Neural cell (in vitro differentiated cells): ENCODE results near the gene TAF11. TPM values are rescaled to one million over a fixed set of nuclear protein-coding genes. Genes with fewer than 3 reads are reported as not detected.

ENCODE experiments used
- H2AFZ ChIP-seq: fragments of 200-600, 300-800 bp; sonication (generic), shearing (Covaris generic); 2 replicates; pipeline ENCODE4 v1.6.0; 2014; ENCODE audit warnings: low read depth, mild to moderate bottlenecking, antibody characterized with exemption, low read length, moderate library complexity
- H3F3A ChIP-seq: fragments of 200-600 bp; shearing (Covaris generic); 2 replicates; pipeline ENCODE4 v1.6.1; 2016; ENCODE audit warnings: mild to moderate bottlenecking, moderate library complexity, mixed read lengths, antibody characterized with exemption, low read length; ENCODE audit not compliant: insufficient read depth, poor library complexity, severe bottlenecking
- H3K27ac ChIP-seq: fragments of 200-600, 300-800 bp; sonication (generic), shearing (Covaris generic); 2 replicates; pipeline ENCODE4 v1.5.1; 2014; ENCODE audit warnings: mild to moderate bottlenecking, low read length, moderate library complexity
- H3K27me3 ChIP-seq: fragments of 300-800, 200-600 bp; sonication (generic), shearing (Covaris generic); 2 replicates; pipeline ENCODE4 v1.6.0; 2014; ENCODE audit warnings: mild to moderate bottlenecking, low read depth, low read length, moderate library complexity; ENCODE audit not compliant: insufficient read depth
- H3K36me3 ChIP-seq: fragments of 300-800, 200-600 bp; sonication (generic), shearing (Covaris generic); 2 replicates; pipeline ENCODE4 v1.5.1; 2014; ENCODE audit warnings: mild to moderate bottlenecking, antibody characterized with exemption, low read length, moderate library complexity; ENCODE audit not compliant: insufficient read depth
- H3K4me2 ChIP-seq: fragments of 300-800, 200-600 bp; sonication (generic), shearing (Covaris generic); 2 replicates; pipeline ENCODE4 v1.6.0; 2014; ENCODE audit warnings: mild to moderate bottlenecking, low read length
- H3K4me3 ChIP-seq: fragments of 300-800, 200-600 bp; sonication (generic), shearing (Covaris generic); 2 replicates; pipeline ENCODE4 v1.5.1; 2014; ENCODE audit warnings: mild to moderate bottlenecking, low read length, moderate library complexity
- H3K79me2 ChIP-seq: fragments of 200-600 bp; shearing (Covaris generic); replicated peaks from 2 replicates; pipeline ENCODE4 v1.6.0; 2014; ENCODE audit warnings: mild to moderate bottlenecking, low read length, moderate library complexity; ENCODE audit not compliant: insufficient read depth
- H3K9ac ChIP-seq: fragments of 300-800, 200-600 bp; sonication (generic), shearing (Covaris generic); 2 replicates; pipeline ENCODE4 v1.6.1; 2016; ENCODE audit warnings: mild to moderate bottlenecking, low read length, mixed read lengths
- H3K9me2 ChIP-seq: fragments of 200-600 bp; shearing (Covaris generic); 2 replicates; pipeline ENCODE4 v1.6.1; 2016; ENCODE audit warnings: mild to moderate bottlenecking, low read length, mixed read lengths; ENCODE audit not compliant: insufficient read depth
- H3K9me3 ChIP-seq: fragments of 200-600, 300-800 bp; sonication (generic), shearing (Covaris generic); 2 replicates; pipeline ENCODE4 v1.6.1; 2016; ENCODE audit warnings: mild to moderate bottlenecking, mixed run types, low read length, moderate library complexity, mixed read lengths
- H4K20me1 ChIP-seq: fragments of 200-600 bp; shearing (Covaris generic); 2 replicates; pipeline ENCODE4 v1.6.1; 2016; ENCODE audit warnings: mild to moderate bottlenecking, mixed run types; ENCODE audit not compliant: insufficient read depth
- EP300 ChIP-seq: fragments of 450-650 bp; conservative IDR thresholded peaks from 2 replicates; pipeline ENCODE4 v1.6.1; 2014; ENCODE audit warnings: antibody characterized with exemption, mild to moderate bottlenecking, moderate library complexity; ENCODE audit not compliant: poor library complexity, severe bottlenecking
- EZH2 ChIP-seq: fragments of 200-600, 300-800 bp; shearing (Covaris generic), sonication (generic); IDR thresholded peaks from 2 replicates; pipeline ENCODE4 v1.6.1; 2014; ENCODE audit warnings: antibody characterized with exemption, low read length, borderline replicate concordance, mild to moderate bottlenecking; ENCODE audit not compliant: insufficient read depth, poor library complexity, severe bottlenecking
- MXI1 ChIP-seq: fragments of 450-650 bp; conservative IDR thresholded peaks from 2 replicates; pipeline ENCODE4 v1.6.1; 2014; ENCODE audit warnings: antibody characterized with exemption, mild to moderate bottlenecking; ENCODE audit not compliant: poor library complexity, severe bottlenecking
- POLR2AphosphoS5 ChIP-seq: IDR thresholded peaks from 2 replicates; pipeline ENCODE4 v1.6.1; 2012
- RAD21 ChIP-seq: fragments of 450-650 bp; conservative IDR thresholded peaks from 2 replicates; pipeline ENCODE4 v1.6.1; 2014; ENCODE audit warnings: antibody characterized with exemption, mild to moderate bottlenecking, moderate library complexity
- SMC3 ChIP-seq: fragments of 450-650 bp; conservative IDR thresholded peaks from 2 replicates; pipeline ENCODE4 v1.6.1; 2014; ENCODE audit warnings: antibody characterized with exemption, mild to moderate bottlenecking, moderate library complexity; ENCODE audit not compliant: poor library complexity
- TAF1 ChIP-seq: IDR thresholded peaks from 2 replicates; pipeline ENCODE4 v1.6.1; 2012; ENCODE audit warnings: low read depth
- polyA plus RNA-seq: library from polyadenylated mRNA; depleted of rRNA; stranded (reverse); fragments of >200 nt; gene quantifications from 2 replicates; pipeline ENCODE4 v1.2.3, GENCODE V29; 2014
- TF ChIP-seq, protein P1 (sequence below): IDR thresholded peaks from 2 replicates; pipeline ENCODE4 v1.6.1; 2012; ENCODE audit warnings: borderline replicate concordance
- TF ChIP-seq, protein P2 (sequence below): fragments of 450-650 bp; IDR thresholded peaks from 2 replicates; pipeline ENCODE4 v1.5.1; 2014; ENCODE audit warnings: antibody characterized with exemption, mild to moderate bottlenecking, moderate library complexity; ENCODE audit not compliant: poor library complexity, severe bottlenecking

The TAF11 gene
- polyA plus RNA-seq, 1 donor from 2014 or later = 115 TPM

GRCh38 chr6:34858681-34859080, 29.2 kb downstream of the TAF11 start:
- Histone ChIP-seq H3F3A (no peaks in the 10 kb centered on the region), H3K27me3 (no peaks in the 10 kb centered on the region), H4K20me1 (no peaks in the 10 kb centered on the region), H3K9ac (no peak overlapping the region), H3K9me2 (no peaks in the 10 kb centered on the region), H3K36me3 (no peaks in the 10 kb centered on the region), H3K9me3 (no peaks in the 10 kb centered on the region), H3K4me2 (no peak overlapping the region), H3K4me3 (no peak overlapping the region), H3K27ac (no peak overlapping the region), H3K79me2 (no peaks in the 10 kb centered on the region), H2AFZ (no peak overlapping the region)
- TF ChIP-seq EP300 (no peak), MXI1 (no peak), TAF1 (no peak), SMC3 (no peak), POLR2AphosphoS5 (no peak), RAD21 (no peak), EZH2 (no peak)
- TF ChIP-seq, protein P1, sequence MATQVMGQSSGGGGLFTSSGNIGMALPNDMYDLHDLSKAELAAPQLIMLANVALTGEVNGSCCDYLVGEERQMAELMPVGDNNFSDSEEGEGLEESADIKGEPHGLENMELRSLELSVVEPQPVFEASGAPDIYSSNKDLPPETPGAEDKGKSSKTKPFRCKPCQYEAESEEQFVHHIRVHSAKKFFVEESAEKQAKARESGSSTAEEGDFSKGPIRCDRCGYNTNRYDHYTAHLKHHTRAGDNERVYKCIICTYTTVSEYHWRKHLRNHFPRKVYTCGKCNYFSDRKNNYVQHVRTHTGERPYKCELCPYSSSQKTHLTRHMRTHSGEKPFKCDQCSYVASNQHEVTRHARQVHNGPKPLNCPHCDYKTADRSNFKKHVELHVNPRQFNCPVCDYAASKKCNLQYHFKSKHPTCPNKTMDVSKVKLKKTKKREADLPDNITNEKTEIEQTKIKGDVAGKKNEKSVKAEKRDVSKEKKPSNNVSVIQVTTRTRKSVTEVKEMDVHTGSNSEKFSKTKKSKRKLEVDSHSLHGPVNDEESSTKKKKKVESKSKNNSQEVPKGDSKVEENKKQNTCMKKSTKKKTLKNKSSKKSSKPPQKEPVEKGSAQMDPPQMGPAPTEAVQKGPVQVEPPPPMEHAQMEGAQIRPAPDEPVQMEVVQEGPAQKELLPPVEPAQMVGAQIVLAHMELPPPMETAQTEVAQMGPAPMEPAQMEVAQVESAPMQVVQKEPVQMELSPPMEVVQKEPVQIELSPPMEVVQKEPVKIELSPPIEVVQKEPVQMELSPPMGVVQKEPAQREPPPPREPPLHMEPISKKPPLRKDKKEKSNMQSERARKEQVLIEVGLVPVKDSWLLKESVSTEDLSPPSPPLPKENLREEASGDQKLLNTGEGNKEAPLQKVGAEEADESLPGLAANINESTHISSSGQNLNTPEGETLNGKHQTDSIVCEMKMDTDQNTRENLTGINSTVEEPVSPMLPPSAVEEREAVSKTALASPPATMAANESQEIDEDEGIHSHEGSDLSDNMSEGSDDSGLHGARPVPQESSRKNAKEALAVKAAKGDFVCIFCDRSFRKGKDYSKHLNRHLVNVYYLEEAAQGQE = no peak
- TF ChIP-seq, protein P2, sequence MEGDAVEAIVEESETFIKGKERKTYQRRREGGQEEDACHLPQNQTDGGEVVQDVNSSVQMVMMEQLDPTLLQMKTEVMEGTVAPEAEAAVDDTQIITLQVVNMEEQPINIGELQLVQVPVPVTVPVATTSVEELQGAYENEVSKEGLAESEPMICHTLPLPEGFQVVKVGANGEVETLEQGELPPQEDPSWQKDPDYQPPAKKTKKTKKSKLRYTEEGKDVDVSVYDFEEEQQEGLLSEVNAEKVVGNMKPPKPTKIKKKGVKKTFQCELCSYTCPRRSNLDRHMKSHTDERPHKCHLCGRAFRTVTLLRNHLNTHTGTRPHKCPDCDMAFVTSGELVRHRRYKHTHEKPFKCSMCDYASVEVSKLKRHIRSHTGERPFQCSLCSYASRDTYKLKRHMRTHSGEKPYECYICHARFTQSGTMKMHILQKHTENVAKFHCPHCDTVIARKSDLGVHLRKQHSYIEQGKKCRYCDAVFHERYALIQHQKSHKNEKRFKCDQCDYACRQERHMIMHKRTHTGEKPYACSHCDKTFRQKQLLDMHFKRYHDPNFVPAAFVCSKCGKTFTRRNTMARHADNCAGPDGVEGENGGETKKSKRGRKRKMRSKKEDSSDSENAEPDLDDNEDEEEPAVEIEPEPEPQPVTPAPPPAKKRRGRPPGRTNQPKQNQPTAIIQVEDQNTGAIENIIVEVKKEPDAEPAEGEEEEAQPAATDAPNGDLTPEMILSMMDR = no peak

GRCh38 chr6:34855463-34855862, 32.4 kb downstream of the TAF11 start:
- no peaks in the 10 kb centered on the region for H3K36me3 ChIP-seq
- no peak overlapping the region for H3K4me3 ChIP-seq
- no peak overlapping the region for H2AFZ ChIP-seq
- no peak overlapping the region for H3K4me2 ChIP-seq
- TF ChIP-seq MXI1 = no peak
- TF ChIP-seq SMC3 = no peak
- no peak for TF ChIP-seq POLR2AphosphoS5
- TF ChIP-seq RAD21 = no peak
- no peak for TF ChIP-seq EP300
- TF ChIP-seq, protein P1 = no peak
- TF ChIP-seq EZH2 = no peak
- H3F3A ChIP-seq = no peaks in the 10 kb centered on the region
- no peaks in the 10 kb centered on the region for H3K79me2 ChIP-seq
- H3K27me3 ChIP-seq = no peaks in the 10 kb centered on the region
- H3K9ac ChIP-seq = no peak overlapping the region
- no peaks in the 10 kb centered on the region for H3K9me2 ChIP-seq
- no peaks in the 10 kb centered on the region for H3K9me3 ChIP-seq
- no peak overlapping the region for H3K27ac ChIP-seq
- no peaks in the 10 kb centered on the region for H4K20me1 ChIP-seq
